ENCODE results near the gene ACOT7.

GRCh38 chr1:6357243-6357936 is 36.2 kb downstream of the ACOT7 start:
- TF ChIP-seq POLR2A (IDR thresholded peaks at IDR 0.05) (no peak), CTCF (IDR thresholded peaks at IDR 0.05) (no peak), POLR2AphosphoS5 (IDR thresholded peaks at IDR 0.05; ENCODE audit: insufficient read depth in 1 of 2, low read depth in 1 of 2) (no peak)
